Esophagus squamous epithelium (tissue), 4 donors: ENCODE measurements around the gene TMEM240.

ENCODE experiments used
- POLR2A ChIP-seq, 4 donors: fragments of 450-650 bp; IDR thresholded peaks; one replicate each; pipeline ENCODE4 v1.6.1; 2017; ENCODE audit warnings: antibody characterized with exemption in 4 of 4, mild to moderate bottlenecking in 4 of 4, moderate library complexity in 3 of 4
- TF ChIP-seq, protein P1 (sequence below), 6 experiments: fragments of 450-650 bp in 4 of 6; fragments of 200-600 bp in 2 of 6; sonication (generic) in 2 of 6; IDR thresholded peaks; one replicate each; pipeline ENCODE4 v1.5.1; 2016 to 2019; ENCODE audit warnings: antibody characterized with exemption in 6 of 6, mild to moderate bottlenecking in 4 of 6, moderate library complexity in 4 of 6

DNA sequence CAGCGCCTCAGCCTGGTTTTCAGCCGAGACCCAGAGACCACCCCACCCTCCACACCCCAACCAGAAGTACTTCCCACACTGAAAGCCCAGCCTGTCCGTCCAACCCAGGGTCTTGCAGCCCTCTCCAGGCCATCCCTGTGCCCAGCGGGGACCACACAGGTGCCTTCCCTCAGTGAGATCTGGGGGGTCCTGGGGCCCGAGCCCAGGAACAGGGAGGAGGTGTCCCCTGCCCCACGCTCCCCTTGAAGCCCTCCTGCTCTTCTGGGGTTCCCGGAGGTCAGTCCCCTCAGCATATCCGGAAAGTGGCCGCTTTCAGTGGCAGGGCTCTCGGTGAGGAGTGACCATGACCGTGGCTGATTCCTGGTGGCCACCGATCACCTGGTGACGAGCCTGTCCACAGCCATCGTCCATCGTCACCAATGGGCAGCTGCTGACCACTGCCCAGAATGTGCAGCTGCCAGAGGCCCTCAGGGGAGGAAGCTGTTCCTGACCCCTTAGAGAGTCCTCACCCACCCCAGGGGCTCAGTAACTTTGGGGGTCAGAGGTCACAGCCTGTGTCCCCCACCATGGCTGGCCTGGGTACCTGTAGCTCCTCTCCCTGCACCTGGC is 3.4 kb downstream of the TMEM240 start:
- TF ChIP-seq, protein P1, sequence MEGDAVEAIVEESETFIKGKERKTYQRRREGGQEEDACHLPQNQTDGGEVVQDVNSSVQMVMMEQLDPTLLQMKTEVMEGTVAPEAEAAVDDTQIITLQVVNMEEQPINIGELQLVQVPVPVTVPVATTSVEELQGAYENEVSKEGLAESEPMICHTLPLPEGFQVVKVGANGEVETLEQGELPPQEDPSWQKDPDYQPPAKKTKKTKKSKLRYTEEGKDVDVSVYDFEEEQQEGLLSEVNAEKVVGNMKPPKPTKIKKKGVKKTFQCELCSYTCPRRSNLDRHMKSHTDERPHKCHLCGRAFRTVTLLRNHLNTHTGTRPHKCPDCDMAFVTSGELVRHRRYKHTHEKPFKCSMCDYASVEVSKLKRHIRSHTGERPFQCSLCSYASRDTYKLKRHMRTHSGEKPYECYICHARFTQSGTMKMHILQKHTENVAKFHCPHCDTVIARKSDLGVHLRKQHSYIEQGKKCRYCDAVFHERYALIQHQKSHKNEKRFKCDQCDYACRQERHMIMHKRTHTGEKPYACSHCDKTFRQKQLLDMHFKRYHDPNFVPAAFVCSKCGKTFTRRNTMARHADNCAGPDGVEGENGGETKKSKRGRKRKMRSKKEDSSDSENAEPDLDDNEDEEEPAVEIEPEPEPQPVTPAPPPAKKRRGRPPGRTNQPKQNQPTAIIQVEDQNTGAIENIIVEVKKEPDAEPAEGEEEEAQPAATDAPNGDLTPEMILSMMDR (IDR thresholded peaks at IDR 0.05) = no peak
- TF ChIP-seq POLR2A (IDR thresholded peaks at IDR 0.05) = no peak
